ENCODE results near the gene C5orf46. TPM values are rescaled to one million over a fixed set of nuclear protein-coding genes. Genes with fewer than 3 reads are reported as not detected.

C5orf46 gene
- total RNA-seq, 1 experiment from 2014 or later = 78.7 TPM

GRCh38 chr5:147854894-147855773 lies 51.2 kb downstream of the C5orf46 start:
- ChIA-PET POLR2A (ENCODE audit: unreplicated experiment) (no interaction called here), CTCF (interaction anchor here (0.7 kb wide), 1 partner anchor 236 kb away, joined by 4 read pairs; no protein-coding TSS in a partner anchor)
- TF ChIP-seq CTCF (conservative IDR thresholded peaks at IDR 0.05; ENCODE audit: low read depth, low read length) = no peak
- no peak for TF ChIP-seq EZH2 (IDR thresholded peaks at IDR 0.05; ENCODE audit: low read length, unreplicated experiment)
- TF ChIP-seq EZH2phosphoT487 (IDR thresholded peaks at IDR 0.05; ENCODE audit: borderline replicate concordance, low read length) = no peak
- intact Hi-C loops (cut with micrococcal nuclease) = loop anchor here (5.0 kb wide), 1 partner anchor 267 kb away; no protein-coding TSS in a partner anchor
- Histone ChIP-seq H3K36me3 (ENCODE audit: low read depth, low read length) (no peaks in the 10 kb centered on the region), H3K4me2 (ENCODE audit: low read length) (no peak overlapping the region), H2AFZ (ENCODE audit: low read length) (no peak overlapping the region), H3K9ac (ENCODE audit: low read length) (no peak overlapping the region), H3K79me2 (ENCODE audit: low read length) (no peaks in the 10 kb centered on the region), H3K9me2 (replicated peaks; ENCODE audit: low read length) (no peaks in the 10 kb centered on the region), H3K4me1 (ENCODE audit: insufficient read depth, low read length) (peaks cover 18% of the 10 kb centered on the region), H3F3A (ENCODE audit: low read length, unreplicated experiment) (no peaks in the 10 kb centered on the region), H4K20me1 (ENCODE audit: low read length) (no peaks in the 10 kb centered on the region), H3K27me3 (ENCODE audit: low read length) (no peaks in the 10 kb centered on the region), H3K9me3 (ENCODE audit: low read length) (no peaks in the 10 kb centered on the region), H3K4me3 (ENCODE audit: low read length) (no peak overlapping the region), H3K27ac (ENCODE audit: low read length) (no peak overlapping the region)
- ATAC-seq (no peak), DNase-seq (no peak)
- BruUV-seq (replicated peaks) = no TSS peak

- Histone ChIP-seq H3K4me1 (ENCODE audit: insufficient read depth, low read length) (peaks cover 17% of the 10 kb centered on the region), H3K4me3 (ENCODE audit: low read length) (no peak overlapping the region), H3F3A (ENCODE audit: low read length, unreplicated experiment) (no peaks in the 10 kb centered on the region), H3K79me2 (ENCODE audit: low read length) (no peaks in the 10 kb centered on the region), H3K36me3 (ENCODE audit: low read depth, low read length) (no peaks in the 10 kb centered on the region), H3K9me3 (ENCODE audit: low read length) (no peaks in the 10 kb centered on the region), H4K20me1 (ENCODE audit: low read length) (no peaks in the 10 kb centered on the region), H3K9me2 (replicated peaks; ENCODE audit: low read length) (no peaks in the 10 kb centered on the region), H3K4me2 (ENCODE audit: low read length) (no peak overlapping the region), H2AFZ (ENCODE audit: low read length) (no peak overlapping the region), H3K9ac (ENCODE audit: low read length) (no peak overlapping the region), H3K27ac (ENCODE audit: low read length) (no peak overlapping the region), H3K27me3 (ENCODE audit: low read length) (no peaks in the 10 kb centered on the region)
- TF ChIP-seq EZH2 (IDR thresholded peaks at IDR 0.05; ENCODE audit: low read length, unreplicated experiment) (no peak), CTCF (conservative IDR thresholded peaks at IDR 0.05; ENCODE audit: low read depth, low read length) (no peak), EZH2phosphoT487 (IDR thresholded peaks at IDR 0.05; ENCODE audit: borderline replicate concordance, low read length) (no peak)
- ChIA-PET CTCF (no interaction called here), POLR2A (ENCODE audit: unreplicated experiment) (no interaction called here)
- DNase-seq = no peak
- no TSS peak for BruUV-seq (replicated peaks)
- intact Hi-C loops (cut with micrococcal nuclease) = no loop called here
- ATAC-seq = no peak
These were observed 52.0 kb downstream of the C5orf46 start for GRCh38 chr5:147854331-147854730.

Data from PC-3 (cell line).